HEK293T (cell line): ENCODE data around the gene CD59.

Source experiments
- BHLHE40 ChIP-seq: fragments of 450-650 bp; IDR thresholded peaks from 2 replicates; pipeline ENCODE4 v1.6.1; 2016; ENCODE audit warnings: mild to moderate bottlenecking, moderate library complexity, borderline replicate concordance
- CTBP1 ChIP-seq: fragments of 450-650 bp; IDR thresholded peaks from 2 replicates; pipeline ENCODE4 v1.6.1; 2016; ENCODE audit warnings: borderline replicate concordance
- FOXA1 ChIP-seq: fragments of 450-650 bp; IDR thresholded peaks from 2 replicates; pipeline ENCODE4 v1.6.1; 2016; ENCODE audit warnings: mild to moderate bottlenecking
- FOXM1 ChIP-seq: fragments of 450-650 bp; IDR thresholded peaks from 2 replicates; pipeline ENCODE4 v1.6.1; 2017; ENCODE audit warnings: mild to moderate bottlenecking, borderline replicate concordance
- HDGF ChIP-seq: fragments of 450-650 bp; IDR thresholded peaks from 2 replicates; pipeline ENCODE4 v1.6.1; 2017; ENCODE audit warnings: antibody characterized with exemption, borderline replicate concordance
- NFRKB ChIP-seq: fragments of 450-650 bp; IDR thresholded peaks from 2 replicates; pipeline ENCODE4 v1.6.1; 2016; ENCODE audit warnings: mild to moderate bottlenecking, moderate library complexity
- SP1 ChIP-seq: fragments of 450-650 bp; IDR thresholded peaks from 2 replicates; pipeline ENCODE4 v1.6.1; 2017
- SUZ12 ChIP-seq: fragments of 450-650 bp; IDR thresholded peaks from 2 replicates; pipeline ENCODE4 v1.6.1; 2016; ENCODE audit warnings: mild to moderate bottlenecking
- TARDBP ChIP-seq: fragments of 450-650 bp; IDR thresholded peaks from 2 replicates; pipeline ENCODE4 v1.6.1; 2016
- ZNF384 ChIP-seq: fragments of 450-650 bp; IDR thresholded peaks from 2 replicates; pipeline ENCODE4 v1.6.1; 2016

DNA sequence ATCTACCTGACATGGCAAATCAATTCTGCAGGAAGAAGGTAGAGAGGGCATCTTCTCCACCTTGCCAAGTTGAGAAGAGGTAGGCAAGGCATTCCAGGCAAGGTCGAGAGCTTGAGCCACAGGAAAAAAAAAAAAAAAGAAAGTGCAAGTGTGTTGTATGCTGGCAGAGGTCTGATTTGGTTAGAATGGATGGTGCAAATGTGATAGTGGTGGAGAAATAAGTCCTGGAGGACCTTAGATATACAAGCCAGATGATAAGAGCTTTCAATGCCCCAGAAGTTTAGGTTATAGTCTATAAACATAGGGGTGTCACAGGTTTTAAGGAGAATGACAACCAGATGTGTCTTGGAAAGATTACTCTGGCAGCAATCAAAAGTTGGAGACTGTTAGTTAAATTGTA is 36.6 kb upstream of the CD59 start:
- no peak for TF ChIP-seq CTBP1
- TF ChIP-seq HDGF: no peak
- no peak for TF ChIP-seq SUZ12
- no peak for TF ChIP-seq FOXA1
- no peak for TF ChIP-seq SP1
- no peak for TF ChIP-seq FOXM1
- TF ChIP-seq BHLHE40: no peak
- no peak for TF ChIP-seq TARDBP
- TF ChIP-seq NFRKB: no peak
- TF ChIP-seq ZNF384: no peak
